HG03558 (cell line): ENCODE results near the gene KAT6B.
"Not testable (repeated sequence)": the region's sequence is repeated elsewhere in the genome, so short reads cannot be mapped to it uniquely, and the experiment has no call there.

Source experiments
- ATAC-seq: cut with Tn5 transposase; IDR thresholded peaks from one replicate; pipeline ENCODE4 v1.9.1; 2021; ENCODE audit warnings: moderate number of reproducible peaks; ENCODE audit not compliant: unreplicated experiment; ENCODE audit errors: extremely low read depth

Gene KAT6B

DNA sequence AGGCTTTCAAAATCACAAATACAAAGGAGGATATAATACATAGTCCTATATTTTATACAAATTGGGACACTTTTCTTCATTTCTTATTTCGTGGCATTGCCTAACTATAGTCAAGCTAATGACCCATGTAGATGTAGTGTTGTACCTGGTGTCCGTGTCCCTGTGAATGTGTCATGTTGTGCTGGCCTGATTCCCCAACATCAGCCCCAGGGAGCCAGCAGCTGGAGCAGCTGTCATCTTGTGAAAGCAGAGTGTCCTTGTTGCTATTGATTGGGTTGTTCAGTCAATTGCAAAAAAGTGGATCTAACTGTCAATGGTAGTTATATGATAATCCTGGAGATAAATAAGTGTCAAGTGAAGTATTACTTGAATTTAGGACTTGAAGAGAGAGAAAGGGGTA lies 86.3 kb downstream of the KAT6B start:
- no peak for ATAC-seq

DNA sequence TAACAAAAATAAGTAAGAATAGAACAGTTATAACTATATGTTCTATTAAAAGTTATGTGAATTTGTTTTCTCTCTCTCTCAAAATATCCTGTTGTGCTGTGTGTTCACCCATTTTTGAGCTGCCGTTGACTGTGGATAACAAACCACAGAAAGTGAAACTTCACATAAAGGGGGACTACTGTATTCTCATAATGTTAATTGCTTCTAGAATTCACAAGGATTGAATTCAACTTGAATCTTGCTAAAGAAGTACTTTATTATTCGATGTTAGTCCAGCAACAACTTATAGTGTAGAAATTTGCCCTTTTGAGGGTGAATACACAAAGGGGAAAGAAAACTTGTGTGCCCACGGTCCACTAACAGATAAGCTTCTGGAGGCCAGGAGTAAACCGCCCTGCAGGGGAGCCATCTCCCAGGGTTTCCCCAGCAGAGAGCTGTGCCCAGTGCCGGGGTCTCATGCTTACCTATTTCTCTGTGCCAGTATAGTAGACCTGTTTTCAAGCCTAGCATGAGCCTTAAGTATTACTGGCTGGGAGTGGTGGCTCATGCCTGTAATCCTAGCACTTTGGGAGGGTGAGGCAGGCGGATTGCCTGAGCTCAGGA lies 87.1 kb downstream of the KAT6B start:
- ATAC-seq = no peak

DNA sequence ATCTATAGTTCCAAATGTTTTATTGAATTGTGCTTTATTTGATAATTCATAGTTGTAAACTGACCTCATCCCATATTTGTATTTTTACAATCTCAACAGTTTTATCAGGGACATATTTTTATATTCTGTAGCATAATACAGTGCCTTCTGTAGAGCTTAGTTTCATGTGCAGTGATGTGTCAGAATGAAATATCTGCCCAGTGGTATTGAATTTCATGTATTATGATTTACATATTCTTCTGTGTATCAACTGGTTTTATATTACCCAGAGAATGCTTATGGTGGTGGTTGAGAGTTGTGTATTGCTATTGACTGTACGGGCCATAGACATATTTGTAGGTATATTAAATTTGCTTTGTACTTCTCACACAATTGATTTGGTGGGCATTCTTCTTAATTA lies 89.9 kb downstream of the KAT6B start:
- no peak for ATAC-seq

DNA sequence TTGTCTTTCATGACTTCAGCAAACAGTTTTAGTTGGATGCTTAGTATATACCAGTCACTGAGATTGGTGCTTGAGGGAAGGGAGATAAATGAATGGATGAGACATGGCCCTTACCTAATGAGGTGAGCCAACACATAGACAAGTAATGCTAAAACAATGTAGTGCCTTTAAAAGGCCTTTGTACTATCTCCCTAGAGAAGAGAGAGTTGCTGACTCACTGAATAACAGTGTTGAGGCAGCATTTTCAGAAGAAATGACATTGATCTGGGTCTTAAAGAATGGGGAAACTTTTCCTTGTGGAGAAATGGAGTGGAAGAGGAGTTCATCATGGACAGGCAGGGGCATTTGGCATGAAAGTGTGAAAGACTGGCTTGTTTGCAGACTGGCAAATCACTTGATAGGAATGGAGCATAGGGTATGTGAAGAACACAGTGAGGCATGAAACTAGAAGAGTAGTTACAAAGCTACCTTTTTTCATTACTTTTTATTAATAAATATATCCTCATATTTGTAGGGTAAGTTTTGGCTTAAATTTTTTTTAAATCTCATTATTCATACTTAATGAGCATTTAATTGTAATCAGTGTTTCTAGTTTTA lies 91.2 kb downstream of the KAT6B start:
- ATAC-seq = no peak

DNA sequence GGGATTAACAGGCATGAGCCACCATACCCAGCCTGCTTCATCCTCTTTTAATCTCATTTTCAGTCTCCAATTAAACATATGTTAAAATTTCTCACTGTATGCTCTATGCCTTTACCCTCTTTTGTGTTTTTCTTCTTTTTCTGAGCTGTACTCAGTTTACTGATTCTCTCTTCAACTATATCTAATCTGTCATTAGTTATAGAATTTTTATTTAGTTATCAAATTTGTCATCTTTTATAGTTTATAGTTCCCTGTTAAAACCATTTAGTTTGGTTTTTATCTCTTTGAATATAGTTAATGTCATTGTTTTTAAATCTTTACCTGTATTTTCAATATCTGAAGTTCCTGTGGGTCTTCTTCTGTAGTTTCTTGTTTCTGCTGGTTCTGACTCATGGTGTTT lies 93.3 kb downstream of the KAT6B start:
- ATAC-seq = no peak

DNA sequence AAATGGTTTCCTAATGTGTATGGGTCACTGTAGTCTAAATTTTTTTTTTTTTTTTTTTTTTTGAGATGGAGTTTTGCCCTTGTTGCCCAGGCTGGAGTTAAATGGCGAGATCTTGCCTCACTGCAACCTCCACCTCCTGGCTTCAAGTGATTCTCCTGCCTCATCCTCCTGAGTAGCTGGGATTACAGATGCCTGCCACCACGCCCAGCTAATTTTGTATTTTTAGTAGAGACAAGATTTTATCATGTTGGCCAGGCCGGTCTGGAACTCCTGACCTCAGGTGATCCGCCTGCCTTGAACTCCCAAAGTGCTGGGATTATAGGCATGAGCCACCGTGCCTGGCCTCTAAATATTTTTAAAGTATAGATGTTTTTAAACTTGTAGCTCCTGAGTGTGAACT lies 94.7 kb downstream of the KAT6B start:
- ATAC-seq = not testable (repeated sequence)

DNA sequence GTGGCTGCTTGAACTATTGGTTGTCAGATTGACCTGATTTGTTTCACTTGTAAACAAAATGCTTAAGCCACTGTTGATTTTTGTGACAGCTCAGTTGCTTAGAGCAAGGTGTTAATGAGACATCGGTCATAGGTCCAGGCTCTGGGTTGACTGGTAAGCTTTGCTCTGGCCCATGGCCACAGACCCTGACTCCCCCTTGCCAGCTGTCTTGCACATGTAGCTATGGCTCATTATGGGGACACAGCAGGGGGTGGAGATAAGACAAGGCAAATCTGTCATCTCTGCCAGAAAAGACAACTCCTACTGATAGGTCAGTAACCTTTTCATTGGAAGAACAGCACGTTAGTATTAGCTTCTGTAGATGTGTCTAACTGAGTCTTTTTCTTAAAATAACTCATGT lies 95.3 kb downstream of the KAT6B start:
- ATAC-seq = no peak

DNA sequence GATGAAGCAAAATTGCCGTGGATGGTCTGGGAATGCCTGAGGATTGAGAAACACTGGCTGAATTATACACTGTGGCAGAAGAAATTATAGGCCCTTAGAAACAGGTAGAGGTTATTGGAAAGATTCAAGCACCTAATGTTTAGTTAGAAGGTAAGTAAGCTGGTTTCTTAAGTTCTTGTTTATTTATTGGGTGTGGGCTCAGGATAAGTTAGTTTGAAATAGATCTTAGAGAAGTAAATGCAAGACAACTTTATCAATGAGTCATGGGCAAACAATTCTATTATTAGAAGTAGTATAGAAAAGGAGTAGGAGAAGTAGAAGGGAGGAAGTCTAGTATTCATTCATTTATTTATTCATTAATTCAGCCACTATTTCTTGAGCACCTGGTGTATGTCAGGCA lies 96.5 kb downstream of the KAT6B start:
- ATAC-seq = no peak

DNA sequence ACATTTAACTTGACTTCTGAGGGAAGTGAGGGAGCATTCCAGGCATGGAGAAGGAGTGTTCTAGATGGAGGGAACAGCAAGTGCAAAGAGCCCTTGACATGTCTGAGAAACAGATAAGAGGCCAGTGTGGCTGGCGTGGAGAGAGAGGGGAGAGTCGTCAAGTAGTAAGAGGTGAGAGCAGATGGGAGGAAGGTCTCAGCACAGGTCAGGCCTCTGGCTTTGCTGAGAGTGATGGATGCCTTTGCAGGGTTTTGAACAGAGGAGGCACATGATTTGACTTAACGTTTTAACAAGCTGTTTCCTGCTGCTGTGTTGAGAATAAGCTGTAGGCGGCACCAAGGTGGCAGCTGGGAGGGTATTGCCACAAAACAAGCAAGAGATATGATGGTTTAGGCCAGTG lies 97.2 kb downstream of the KAT6B start:
- no peak for ATAC-seq

DNA sequence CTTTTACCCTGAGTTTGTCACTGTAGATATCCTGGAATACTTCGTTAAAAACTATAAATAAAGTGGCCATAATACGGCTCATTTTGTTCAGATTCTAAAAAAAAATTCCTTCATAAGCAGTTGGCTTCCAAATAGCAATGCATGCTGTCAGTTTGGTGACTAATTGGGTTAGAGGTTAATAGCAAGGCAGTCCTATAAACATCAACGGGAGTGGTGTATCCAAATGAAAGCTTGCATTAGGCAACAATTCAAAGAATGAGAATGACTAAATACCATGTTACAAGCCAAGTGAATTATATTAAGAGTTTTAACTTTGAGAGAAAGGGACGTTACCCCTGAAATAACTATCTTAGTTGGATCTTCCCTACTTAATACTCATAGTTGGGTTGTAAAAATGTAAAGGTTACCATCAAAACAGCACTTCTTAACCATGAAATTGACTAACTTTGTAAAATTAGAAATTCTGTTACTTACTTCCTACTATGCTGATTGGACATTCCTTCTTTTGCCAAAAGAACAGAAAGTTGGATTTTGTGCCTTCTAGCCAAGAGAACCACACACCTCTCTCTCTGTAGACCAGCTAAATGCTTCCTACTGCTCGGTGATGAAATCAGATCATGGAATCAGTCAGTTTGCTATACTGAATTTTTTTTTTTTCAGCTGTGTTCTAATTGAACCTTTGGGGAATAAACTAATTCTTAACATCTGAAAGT lies 98.0 kb downstream of the KAT6B start:
- ATAC-seq = no peak

DNA sequence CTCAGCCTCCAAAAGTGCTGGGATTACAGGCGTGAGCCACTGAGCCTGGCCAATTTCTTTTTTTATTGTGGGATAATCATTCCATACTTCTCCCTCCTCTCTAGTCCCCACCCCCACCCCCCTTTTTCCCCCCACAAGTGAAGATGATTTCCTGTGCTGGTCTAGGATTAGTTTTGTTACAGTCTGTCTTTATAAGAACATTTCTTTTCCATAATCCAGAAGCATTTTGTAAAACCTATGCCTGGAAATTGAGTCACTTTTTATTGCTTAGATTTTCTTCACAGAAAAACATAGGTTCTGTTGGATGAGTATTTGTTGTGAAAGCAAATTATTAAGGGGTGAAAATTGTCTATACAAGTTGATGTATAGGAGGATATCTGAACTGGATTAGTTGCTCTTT lies 98.9 kb downstream of the KAT6B start:
- ATAC-seq = no peak

DNA sequence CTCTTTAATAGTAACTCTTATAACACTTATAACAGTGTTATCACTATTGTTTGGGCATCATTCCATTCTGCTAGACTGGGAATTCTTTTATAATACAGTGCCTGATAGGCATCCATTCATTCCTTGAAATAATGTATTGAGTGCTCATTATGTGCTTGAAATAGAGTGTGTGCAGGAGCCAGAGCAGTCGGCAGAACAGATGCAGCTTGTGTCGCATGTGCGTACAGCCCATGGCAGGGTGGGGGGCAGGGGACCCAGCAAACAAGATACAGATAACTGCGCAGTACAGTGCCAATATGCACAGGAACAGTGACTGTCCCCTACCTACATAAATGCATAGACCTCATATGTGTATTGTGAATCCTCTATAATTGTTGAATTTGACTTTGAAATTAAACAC lies 99.3 kb downstream of the KAT6B start:
- ATAC-seq = no peak

DNA sequence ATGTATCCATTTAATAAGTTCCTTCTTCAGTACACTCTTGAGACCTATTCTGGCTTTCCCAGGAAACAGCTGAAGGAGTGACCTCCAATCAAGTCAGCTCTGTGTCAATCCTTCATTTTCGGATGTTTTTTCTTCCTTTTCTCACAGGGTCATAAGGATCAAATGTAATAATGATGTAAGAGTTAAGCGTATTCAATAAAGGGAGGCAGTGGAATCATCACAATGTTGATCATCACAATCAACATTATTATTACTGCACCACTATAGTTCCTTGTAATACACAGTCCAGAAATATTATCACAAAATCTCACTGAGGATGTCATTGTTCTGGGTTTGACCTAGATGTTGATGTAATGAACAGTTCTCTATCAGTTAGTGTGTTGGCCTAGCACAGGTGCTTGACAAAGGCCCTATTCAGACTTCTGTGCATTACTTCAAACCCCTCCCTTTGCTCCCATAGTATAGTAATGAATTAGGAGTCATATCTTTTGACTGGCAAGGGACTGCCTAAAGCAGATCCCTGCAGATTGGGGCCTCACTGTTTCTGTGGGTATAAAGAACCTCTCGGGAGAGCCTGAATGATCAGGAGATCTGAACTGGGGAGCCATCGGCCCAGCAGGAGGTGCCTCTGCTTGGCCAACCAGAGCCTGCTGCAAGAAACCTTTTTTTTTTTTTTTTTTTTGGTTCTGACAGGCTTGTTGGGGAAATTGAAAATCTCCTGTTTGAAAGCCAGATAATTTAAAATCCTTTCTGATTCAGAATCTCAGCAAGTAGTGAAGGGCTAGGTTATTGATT lies 100.6 kb downstream of the KAT6B start:
- no peak for ATAC-seq

DNA sequence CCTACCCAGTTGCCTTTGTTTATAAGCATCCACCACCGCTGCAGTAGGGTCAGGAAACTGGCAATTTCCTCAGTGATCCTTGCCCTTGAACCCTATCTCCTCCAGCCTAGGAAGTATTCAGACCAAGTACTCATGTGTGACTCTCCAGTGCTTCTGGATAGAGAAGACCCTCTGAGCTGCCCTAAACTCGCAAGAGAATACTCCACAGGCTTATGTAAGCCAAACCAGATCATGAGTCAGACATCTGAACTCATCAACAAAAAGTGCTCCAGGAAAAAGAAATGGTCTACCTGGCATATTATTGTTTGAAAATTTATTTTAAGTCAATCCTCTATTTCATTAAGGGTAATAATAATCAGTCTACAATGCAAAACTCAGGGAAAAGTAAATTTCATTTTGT lies 101.3 kb downstream of the KAT6B start:
- ATAC-seq = no peak

DNA sequence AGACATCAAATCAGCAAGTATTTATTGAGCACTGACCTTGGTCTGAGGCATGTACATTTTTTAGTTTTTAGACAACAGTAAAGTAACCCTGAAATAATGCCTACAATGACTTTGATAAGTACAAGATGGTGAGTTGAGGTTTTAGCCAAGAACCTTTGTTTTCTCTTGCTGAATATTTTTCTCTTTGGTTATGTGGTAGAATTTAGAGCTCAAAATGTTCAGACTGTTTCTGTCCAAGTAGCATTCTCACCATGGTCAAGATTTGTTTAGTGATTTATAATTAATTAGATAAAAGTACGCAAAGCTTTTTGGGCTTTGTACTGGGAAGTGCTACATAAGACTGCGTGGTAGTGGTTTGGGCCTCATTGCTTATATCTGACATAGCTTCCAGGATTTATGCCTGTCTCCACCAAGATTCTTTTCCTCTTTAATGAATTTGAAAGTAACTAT lies 102.4 kb downstream of the KAT6B start:
- no peak for ATAC-seq

DNA sequence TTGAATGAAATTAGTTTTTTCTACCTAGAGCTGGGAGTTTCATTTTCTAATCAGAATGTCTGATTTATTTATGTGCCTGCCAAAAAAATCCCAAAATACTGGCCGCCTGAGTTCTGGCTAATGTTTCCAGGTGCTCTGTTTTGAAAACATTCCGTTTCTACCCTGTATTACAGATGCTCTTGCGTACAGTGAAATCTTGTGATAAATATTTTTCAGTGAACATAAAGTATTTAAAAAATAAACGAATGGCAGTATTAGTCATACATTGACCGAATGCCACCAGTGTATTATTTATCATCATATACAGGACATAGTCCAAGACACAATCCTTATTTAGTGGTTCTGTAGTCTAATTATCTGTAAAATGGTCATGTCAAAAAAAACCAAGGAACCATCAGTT lies 102.8 kb downstream of the KAT6B start:
- ATAC-seq = no peak

DNA sequence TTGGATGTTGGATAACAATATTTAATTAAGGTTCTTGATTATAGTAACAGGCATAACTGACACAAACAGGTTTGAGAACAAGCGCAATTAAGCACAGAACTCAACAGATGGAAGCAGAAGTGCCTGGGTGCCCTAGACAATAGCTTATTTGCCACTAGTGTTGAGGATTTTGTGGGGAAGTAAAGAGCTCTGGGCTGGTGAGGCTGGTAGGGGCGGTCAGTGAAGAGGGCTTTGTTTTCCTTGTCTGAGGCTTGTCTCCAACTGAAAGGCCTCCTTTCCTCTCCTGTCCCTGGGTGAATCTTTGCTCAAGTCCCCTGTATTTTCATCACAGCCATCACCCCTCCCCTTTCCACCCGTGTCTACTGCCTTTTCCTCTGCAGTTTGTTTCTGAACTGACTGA lies 104.6 kb downstream of the KAT6B start:
- no peak for ATAC-seq

DNA sequence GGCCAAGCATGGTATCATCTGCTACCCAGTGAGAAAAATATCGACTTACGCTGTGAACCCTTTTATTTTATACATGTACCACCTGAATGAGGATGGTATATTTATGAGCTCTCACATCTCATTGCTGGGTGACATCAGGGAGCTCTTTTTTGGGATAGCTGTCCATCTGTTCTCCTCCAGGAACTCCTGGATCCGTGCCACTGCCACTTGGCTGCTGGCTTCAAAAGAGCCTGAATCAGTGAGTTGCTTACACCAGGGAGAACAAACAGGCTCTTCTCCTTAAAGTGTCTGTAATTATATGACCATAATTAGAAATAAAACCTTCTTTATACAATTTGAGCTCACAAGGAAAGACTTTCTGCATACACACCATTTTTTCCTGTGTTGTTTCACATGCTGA lies 106.2 kb downstream of the KAT6B start:
- no peak for ATAC-seq

DNA sequence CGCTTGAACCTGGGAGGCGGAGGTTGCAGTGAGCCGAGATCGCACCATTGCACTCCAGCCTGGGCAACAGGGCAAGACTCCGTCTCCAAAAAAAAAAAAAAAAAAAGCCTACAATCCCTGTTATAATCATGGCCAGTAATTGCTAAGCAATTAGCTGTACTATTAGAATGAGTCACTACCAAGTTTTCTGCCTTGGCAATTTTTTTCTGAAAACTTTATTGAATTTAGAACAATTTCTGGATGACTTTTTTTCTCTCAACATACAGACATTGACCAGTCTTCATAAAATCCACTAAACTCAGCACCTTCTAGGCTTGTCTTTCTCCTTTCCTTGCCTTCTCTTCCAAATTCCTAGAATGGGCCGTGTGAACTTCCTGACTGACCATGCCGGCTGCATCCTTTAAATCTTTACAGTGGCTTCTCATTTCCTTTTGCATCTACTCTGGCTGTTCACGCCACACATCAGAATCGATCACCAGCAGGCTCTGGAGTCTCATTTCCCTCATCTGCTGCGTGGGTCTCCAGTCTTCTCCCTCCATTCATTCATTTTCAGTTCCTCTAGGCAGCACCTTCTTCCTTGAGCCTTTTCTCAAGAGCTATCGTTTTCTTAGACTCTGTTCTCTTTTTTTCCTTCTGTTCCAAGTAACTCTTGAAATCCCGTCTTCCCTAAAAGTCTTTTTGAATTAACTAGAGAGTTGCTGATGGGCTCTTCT lies 107.9 kb downstream of the KAT6B start:
- no peak for ATAC-seq

DNA sequence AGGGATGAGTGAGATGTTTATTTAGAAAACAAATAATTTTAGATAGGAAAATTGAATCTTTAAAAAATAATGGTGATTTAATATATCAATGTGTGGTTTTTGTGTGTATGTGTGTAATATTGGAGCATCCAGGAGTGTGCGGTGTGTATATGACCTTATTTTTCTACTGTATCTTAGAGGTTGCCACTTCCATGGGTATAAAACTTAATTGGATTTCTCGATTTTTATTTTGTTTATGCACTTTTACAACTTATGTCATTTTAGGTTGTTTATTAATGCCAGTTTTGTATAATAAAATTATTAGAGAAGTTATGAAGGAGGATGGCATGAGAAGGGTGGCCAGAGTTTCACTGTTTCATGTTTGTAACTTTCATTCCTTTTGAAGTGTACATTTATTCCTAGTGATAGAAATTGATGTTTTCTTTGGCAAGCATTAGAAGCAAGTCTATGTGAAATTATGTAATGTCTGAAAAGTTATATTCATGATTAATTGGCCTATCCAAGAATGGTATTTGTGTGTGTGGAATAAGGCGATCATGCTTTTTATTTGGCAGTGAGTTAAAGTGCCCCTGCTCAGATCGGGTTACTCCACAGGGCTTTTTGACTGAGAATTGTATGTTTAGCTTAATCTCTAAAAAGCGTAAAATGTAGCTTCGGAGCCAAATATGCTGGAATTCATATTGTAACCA lies 110.3 kb downstream of the KAT6B start:
- no peak for ATAC-seq
